HEK293T (cell line): Measurements from ENCODE around the gene C2orf76.

Experiments used
- ARNT ChIP-seq: fragments of 450-650 bp; IDR thresholded peaks from 2 replicates; pipeline ENCODE4 v1.6.1; 2017; ENCODE audit warnings: mild to moderate bottlenecking
- BHLHE40 ChIP-seq: fragments of 450-650 bp; IDR thresholded peaks from 2 replicates; pipeline ENCODE4 v1.6.1; 2016; ENCODE audit warnings: mild to moderate bottlenecking, moderate library complexity, borderline replicate concordance
- CTBP1 ChIP-seq: fragments of 450-650 bp; IDR thresholded peaks from 2 replicates; pipeline ENCODE4 v1.6.1; 2016; ENCODE audit warnings: borderline replicate concordance
- FOXA1 ChIP-seq: fragments of 450-650 bp; IDR thresholded peaks from 2 replicates; pipeline ENCODE4 v1.6.1; 2016; ENCODE audit warnings: mild to moderate bottlenecking
- FOXK2 ChIP-seq: fragments of 450-650 bp; IDR thresholded peaks from 2 replicates; pipeline ENCODE4 v1.6.1; 2016; ENCODE audit warnings: mild to moderate bottlenecking
- FOXM1 ChIP-seq: fragments of 450-650 bp; IDR thresholded peaks from 2 replicates; pipeline ENCODE4 v1.6.1; 2017; ENCODE audit warnings: mild to moderate bottlenecking, borderline replicate concordance
- HDGF ChIP-seq: fragments of 450-650 bp; IDR thresholded peaks from 2 replicates; pipeline ENCODE4 v1.6.1; 2017; ENCODE audit warnings: antibody characterized with exemption, borderline replicate concordance
- L3MBTL2 ChIP-seq: fragments of 450-650 bp; conservative IDR thresholded peaks from 2 replicates; pipeline ENCODE4 v1.6.1; 2016; ENCODE audit warnings: mild to moderate bottlenecking
- LEF1 ChIP-seq: fragments of 450-650 bp; IDR thresholded peaks from 2 replicates; pipeline ENCODE4 v1.6.1; 2017; ENCODE audit warnings: mild to moderate bottlenecking, borderline replicate concordance
- NFRKB ChIP-seq: fragments of 450-650 bp; IDR thresholded peaks from 2 replicates; pipeline ENCODE4 v1.6.1; 2016; ENCODE audit warnings: mild to moderate bottlenecking, moderate library complexity
- SP1 ChIP-seq: fragments of 450-650 bp; IDR thresholded peaks from 2 replicates; pipeline ENCODE4 v1.6.1; 2017
- TF ChIP-seq, protein P1 (sequence below): fragments of 450-650 bp; IDR thresholded peaks from 2 replicates; pipeline ENCODE4 v1.6.1; 2016

DNA sequence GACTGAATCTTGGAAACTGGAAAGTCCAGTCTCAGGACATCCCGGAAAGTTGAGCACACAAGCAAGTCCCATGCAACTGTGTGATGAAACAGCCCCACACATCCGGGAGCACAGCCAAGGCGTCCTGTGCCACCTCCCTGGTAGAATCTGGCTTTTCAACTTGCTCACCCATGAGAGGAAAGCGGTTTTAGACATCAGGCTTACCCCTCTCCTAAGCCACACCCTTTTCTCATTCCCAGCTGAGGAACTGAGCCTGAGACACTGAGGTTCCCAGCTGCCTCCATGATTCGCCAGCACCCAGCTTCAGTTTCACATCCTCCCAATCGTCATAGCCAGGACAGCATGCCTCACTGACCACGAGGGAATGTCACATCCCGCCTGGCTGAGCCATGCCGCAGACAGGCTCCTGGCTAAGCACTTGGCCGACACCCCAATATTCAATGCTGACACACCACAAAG is 82.7 kb downstream of the C2orf76 start:
- no peak for TF ChIP-seq SP1
- TF ChIP-seq BHLHE40: no peak
- TF ChIP-seq NFRKB: no peak
- TF ChIP-seq FOXA1: no peak
- TF ChIP-seq FOXM1: no peak
- no peak for TF ChIP-seq ARNT
- no peak for TF ChIP-seq FOXK2
- no peak for TF ChIP-seq CTBP1
- no peak for TF ChIP-seq L3MBTL2
- no peak for TF ChIP-seq HDGF
- no peak for TF ChIP-seq LEF1
- TF ChIP-seq, protein P1, sequence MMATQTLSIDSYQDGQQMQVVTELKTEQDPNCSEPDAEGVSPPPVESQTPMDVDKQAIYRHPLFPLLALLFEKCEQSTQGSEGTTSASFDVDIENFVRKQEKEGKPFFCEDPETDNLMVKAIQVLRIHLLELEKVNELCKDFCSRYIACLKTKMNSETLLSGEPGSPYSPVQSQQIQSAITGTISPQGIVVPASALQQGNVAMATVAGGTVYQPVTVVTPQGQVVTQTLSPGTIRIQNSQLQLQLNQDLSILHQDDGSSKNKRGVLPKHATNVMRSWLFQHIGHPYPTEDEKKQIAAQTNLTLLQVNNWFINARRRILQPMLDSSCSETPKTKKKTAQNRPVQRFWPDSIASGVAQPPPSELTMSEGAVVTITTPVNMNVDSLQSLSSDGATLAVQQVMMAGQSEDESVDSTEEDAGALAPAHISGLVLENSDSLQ: no peak
